GM04503 (cell line): Measurements from ENCODE around the gene CNOT6.
"Not testable (repeated sequence)": the region's sequence is repeated elsewhere in the genome, so short reads cannot be mapped to it uniquely, and the experiment has no call there.

Experiments
- DNase-seq: peaks from one replicate; pipeline ENCODE4 v3.0.0-alpha.2; 2012; ENCODE audit warnings: low read depth

CNOT6 gene

DNA sequence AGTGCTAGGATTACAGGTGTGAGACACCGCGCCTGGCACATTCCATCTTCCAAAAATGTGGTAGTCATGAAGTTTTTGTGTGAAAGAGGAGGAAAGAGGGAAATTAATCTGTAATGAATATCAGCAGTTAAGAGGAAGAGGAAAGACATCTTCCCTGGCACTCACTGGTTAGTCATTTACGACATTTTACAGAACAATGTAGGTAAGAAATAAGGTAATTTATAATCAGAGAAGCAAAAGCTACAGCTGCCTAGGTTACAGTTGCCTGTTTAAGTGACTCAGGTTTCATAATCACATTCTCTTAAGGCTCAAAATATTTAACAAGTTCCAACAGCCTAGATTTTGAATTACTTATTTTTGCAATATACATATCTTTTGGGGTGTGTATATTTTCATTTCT, 26.9 kb downstream of the CNOT6 start:
- no peak for DNase-seq

DNA sequence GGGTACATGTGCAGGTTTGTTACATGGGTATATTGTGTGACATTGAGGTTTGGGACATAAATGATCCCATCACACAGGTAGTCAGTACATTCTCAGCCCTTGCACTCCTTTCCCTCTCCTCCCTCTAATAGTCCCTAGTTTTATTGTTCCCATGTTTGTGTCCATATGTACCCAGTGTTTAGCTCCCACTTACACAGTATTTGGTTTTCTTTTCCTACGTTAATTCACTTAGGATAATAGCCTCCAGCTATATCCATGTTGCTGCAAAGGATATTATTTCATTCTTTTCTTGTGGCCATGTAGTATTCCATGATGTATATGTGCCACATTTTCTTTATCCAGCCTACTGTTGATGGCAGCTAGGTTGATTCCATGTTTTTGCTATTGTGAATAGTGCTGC, 27.4 kb downstream of the CNOT6 start:
- DNase-seq = no peak

GRCh38 chr5:180522330-180522729, 28.2 kb downstream of the CNOT6 start:
- DNase-seq = peak; percentile 11

GRCh38 chr5:180523629-180524466, 29.7 kb downstream of the CNOT6 start:
- DNase-seq = no peak

- DNase-seq = no peak
Measured at GRCh38 chr5:180525399-180525798, 31.2 kb downstream of the CNOT6 start.

DNA sequence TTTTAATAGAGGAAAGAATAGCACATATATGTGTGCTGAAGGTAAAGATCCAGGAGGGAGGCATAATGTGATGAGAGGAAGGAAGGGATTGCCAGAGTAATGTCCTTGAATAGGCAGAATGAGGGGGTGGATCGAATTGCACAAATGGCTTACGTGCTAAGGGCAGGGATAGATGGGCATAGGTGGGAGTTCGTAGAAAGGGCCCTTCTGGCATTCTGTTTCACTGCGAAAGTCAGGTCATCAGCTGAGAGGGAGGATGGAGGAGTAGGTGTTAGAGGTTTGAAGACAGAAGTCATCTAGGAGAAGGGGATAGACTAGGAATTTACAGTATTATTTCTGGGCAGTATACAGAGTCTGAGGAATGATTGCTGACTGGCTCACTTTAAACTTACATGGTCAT, 32.1 kb downstream of the CNOT6 start:
- DNase-seq = no peak

- no peak for DNase-seq
Measured at GRCh38 chr5:180527659-180528058, 33.5 kb downstream of the CNOT6 start.

- not testable (repeated sequence) for DNase-seq
Measured at GRCh38 chr5:180531036-180531585, 36.9 kb downstream of the CNOT6 start.

DNA sequence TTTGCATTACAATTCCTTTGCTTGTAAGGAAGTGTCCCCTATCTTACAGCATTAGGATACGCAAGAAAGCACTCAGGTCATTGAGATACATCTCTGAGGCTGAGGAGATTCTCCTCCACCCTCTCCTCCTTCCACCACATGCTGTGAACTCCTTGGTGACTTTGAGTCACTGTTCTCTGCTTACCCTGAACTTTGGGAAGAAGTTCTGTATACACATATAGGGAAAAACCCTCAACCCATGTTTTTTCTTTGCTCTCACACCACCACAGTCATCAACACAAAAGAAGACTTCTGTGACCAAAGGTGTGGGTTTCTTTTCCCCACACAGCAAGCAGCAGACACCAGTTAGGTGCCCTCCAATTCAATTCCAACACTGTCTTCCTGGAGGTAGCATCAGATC, 38.1 kb downstream of the CNOT6 start:
- DNase-seq = no peak

DNA sequence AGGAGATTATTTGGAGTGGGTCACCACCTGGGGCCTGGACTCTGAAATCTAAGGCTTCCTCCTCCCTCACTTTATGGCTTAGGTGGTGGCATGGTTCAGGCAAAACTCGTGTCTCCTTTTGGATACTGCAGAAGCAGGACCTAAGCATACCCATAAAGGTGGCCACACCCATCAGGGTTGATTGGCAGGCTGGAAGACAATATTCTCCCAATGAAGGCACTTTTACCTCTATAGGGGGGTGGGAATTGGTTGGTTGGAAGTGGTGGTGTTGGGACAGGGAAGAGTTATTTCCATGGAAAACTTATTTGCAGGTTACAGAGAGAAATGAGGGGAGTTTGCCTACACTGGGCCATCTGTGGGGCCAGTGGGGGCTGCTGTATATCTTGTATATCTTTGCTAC, 39.7 kb downstream of the CNOT6 start:
- no peak for DNase-seq

- DNase-seq = no peak
Measured at GRCh38 chr5:180535573-180535972, 41.4 kb downstream of the CNOT6 start.

- DNase-seq = no peak
Measured at GRCh38 chr5:180540050-180540694, 46.0 kb downstream of the CNOT6 start.

GRCh38 chr5:180541710-180542109, 47.5 kb downstream of the CNOT6 start:
- DNase-seq = no peak

- no peak for DNase-seq
Measured at GRCh38 chr5:180545248-180545647, 51.1 kb downstream of the CNOT6 start.

DNA sequence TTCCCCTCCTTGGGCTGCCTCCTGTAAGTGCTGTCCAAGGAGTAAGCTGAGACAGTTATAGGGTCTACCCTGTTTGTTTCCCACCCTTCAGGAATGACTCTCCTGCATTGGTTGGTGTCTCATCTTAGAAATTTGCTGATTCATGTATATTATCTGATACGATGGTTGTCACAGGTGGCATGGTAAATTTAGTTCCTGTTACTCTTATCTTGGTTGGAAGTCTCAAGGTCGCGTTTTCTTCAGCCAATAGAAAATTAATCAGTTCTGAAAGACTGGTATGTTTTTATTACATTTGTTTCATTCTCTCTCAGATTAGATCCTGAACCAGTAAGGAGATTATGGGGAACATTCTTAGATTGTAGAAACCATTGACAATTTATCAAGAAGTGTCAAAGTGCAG, 54.4 kb downstream of the CNOT6 start:
- no peak for DNase-seq

- DNase-seq = no peak
Measured at GRCh38 chr5:180553530-180553929, 59.4 kb downstream of the CNOT6 start.

GRCh38 chr5:180555168-180555921, 61.2 kb downstream of the CNOT6 start:
- DNase-seq = no peak

- no peak for DNase-seq
Measured at GRCh38 chr5:180557217-180557809, 63.1 kb downstream of the CNOT6 start.

DNA sequence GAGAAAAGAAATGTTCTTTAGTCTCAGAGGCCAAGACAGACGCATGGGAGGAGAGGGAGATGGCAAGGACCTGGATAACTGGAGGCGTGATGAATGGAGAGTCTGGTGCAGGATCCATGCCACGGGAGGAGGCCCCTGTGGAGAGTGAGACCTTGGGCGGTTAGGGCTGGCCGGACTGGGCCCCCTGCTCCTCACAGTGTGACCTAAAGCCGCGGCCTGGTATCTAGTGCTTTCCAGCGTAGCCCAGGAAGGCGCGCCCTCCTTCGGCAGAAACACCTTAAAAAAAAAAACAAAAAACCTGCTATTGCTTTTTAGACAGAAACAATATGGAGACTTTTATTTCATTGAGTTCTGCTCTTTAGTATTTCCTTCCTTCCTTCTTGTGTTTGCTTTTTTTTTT, 64.1 kb downstream of the CNOT6 start:
- DNase-seq = no peak

DNA sequence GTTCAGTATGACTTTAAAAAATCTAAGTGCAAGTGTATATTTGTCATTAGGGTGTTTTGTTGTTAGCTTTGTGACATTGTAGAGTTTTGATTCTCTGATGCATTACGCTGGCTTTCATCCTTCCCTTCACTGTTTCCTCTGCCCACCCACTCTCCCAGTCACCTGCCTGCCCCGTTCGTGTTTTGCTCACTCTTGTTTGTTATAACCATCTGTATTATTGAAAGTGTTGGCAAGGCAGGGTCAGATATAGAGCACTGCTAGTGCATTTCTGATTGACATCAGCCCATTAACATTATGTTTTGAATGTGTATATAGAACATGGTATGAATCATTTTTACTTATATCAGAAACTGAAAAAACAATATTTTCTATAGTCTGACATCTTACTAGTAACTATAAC, 69.8 kb downstream of the CNOT6 start:
- DNase-seq = no peak

GRCh38 chr5:180568914-180569313, 74.7 kb downstream of the CNOT6 start:
- no peak for DNase-seq

DNA sequence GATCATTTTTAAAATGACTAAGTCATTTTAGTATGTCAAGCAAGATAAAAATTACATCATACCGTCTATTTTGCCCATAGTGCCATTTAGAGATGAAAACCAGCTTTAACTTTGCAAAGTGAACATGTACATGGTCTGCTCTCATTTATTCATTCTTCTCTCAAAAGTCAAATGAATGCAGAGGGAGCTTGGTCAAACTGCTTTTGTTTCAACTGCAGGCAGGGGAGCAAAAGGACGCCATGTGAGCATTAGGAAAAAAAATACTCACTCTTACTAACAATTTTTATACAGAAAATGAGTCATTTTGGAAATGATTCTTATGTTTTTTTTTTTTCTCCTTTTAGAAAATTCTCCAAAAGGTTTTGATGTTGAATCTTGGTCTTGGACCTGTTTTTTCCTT, 81.4 kb downstream of the CNOT6 start:
- DNase-seq = no peak
